ENCODE data around the gene SLC2A4RG. TPM values are rescaled to one million over a fixed set of nuclear protein-coding genes. Genes with fewer than 3 reads are reported as not detected.

SLC2A4RG gene
- total RNA-seq, 1 experiment from 2014 or later = 169 TPM

DNA sequence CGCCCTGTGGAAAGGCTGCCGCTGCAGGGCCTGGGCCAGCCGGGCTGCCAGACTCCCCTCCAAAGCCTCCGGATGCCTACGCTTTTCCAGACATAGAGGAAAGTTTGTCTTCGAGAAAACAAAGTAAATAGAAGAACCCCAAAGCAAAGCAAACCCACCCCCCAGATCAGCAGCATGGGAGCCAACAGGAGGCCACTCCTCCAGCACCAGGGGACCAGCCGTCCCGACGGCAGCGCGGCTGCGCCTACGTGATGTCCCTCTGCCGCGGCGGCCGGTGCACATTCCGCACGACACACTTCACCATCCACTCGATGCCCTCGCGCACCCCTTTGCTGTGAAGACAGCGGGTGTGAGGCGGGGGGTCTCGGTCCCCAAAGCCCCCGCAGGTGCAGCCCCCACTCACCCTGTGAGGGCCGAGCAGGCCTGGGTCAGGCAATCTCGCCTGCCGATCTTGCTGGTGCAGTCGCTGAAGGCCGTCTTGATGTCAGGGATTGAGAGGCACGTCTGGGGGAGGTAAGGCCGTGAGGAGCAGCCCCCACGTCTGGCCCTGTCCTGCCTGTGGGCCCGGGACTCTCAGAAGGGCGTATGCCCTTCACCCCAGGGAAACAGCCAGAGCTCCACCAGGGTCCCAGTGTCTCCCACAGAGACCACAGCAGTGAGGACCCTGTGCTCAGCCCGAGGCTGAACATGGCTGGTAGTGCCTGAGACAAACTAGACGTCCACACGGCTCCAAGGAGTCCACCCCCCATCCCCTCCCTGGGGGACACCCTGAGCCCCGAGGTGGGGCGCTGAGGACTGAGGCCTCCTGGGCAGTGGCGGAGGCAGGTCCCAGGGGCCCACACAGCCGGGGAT lies 39.2 kb upstream of the SLC2A4RG start:
- no peak for TF ChIP-seq CTCF (IDR thresholded peaks at IDR 0.05; ENCODE audit: unreplicated experiment)
- Mint-ChIP-seq H3K9me3 (ENCODE audit: low read depth, unreplicated experiment) (no peaks in the 10 kb centered on the region), H3K36me3 (ENCODE audit: insufficient read depth, unreplicated experiment) (peaks cover 90% of the 10 kb centered on the region), H3K27me3 (ENCODE audit: unreplicated experiment) (no peaks in the 10 kb centered on the region), H3K27ac (ENCODE audit: unreplicated experiment) (no peak overlapping the region), H3K4me3 (ENCODE audit: low read depth, unreplicated experiment) (no peak overlapping the region), H3K4me1 (ENCODE audit: low read depth, unreplicated experiment) (peaks cover 33% of the 10 kb centered on the region)
- intact Hi-C loops (cut with micrococcal nuclease; ENCODE audit: unreplicated experiment) = no loop called here
- CTCF ChIA-PET = no interaction called here
- BruUV-seq (replicated peaks) = no TSS peak
- no peak for DNase-seq

DNA sequence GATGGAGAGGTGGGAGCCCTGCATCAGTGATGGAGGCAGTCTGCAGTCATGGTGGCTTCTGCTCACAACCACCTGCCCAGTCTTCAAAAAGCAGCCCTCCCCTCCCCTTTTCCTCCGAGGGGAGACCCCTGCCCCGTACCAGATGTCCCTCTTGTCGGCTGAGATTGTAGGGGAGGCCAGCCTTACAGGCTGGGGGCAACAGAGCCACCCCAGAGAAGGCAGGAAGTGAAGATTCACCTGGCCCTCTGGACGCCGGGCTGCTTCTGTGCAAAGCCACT lies 38.6 kb upstream of the SLC2A4RG start:
- CTCF ChIA-PET = no interaction called here
- peaks cover 39% of the 10 kb centered on the region for H3K4me1 Mint-ChIP-seq (ENCODE audit: low read depth, unreplicated experiment)
- intact Hi-C loops (cut with micrococcal nuclease; ENCODE audit: unreplicated experiment) = no loop called here
- H3K27ac Mint-ChIP-seq (ENCODE audit: unreplicated experiment) = no peak overlapping the region
- H3K4me3 Mint-ChIP-seq (ENCODE audit: low read depth, unreplicated experiment) = no peak overlapping the region
- BruUV-seq (replicated peaks) = no TSS peak
- H3K27me3 Mint-ChIP-seq (ENCODE audit: unreplicated experiment) = no peaks in the 10 kb centered on the region
- no peaks in the 10 kb centered on the region for H3K9me3 Mint-ChIP-seq (ENCODE audit: low read depth, unreplicated experiment)
- H3K36me3 Mint-ChIP-seq (ENCODE audit: insufficient read depth, unreplicated experiment) = peaks cover 91% of the 10 kb centered on the region
- no peak for TF ChIP-seq CTCF (IDR thresholded peaks at IDR 0.05; ENCODE audit: unreplicated experiment)
- no peak for DNase-seq

DNA sequence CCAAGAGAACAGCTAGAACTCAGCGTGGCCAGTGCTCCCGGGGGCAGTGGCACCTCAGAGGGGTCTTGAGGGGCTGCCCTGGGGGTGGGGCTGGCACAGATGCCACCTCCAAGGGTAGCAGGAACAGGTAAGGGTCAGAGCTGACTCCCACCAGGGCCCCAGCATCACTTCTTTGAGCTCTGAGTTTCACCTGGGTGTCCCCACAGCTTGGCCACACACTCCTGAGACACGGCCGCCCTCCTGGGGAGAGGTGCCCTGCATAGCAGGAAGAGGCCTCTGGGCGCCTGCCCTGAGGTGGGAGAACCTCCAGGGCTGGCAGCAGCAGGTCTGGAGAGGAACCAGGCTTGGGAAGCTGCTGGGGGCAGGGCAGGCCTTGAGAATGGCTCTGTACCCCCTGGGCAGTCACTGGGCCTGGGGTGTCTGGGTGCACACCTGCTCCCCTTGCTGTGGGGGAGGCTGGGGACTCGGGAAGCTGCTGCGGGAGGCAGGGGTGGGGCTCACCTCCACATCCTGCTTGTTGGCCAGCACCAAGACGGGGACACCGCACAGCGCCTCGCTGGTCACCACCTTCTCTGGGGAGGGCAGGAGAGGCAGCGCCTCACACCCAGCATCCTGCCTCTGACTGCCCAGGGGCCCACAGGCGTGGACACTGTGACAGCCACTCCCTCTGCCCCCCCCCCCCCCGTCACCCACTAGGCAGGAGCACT lies 38.1 kb upstream of the SLC2A4RG start:
- no TSS peak for BruUV-seq (replicated peaks)

DNA sequence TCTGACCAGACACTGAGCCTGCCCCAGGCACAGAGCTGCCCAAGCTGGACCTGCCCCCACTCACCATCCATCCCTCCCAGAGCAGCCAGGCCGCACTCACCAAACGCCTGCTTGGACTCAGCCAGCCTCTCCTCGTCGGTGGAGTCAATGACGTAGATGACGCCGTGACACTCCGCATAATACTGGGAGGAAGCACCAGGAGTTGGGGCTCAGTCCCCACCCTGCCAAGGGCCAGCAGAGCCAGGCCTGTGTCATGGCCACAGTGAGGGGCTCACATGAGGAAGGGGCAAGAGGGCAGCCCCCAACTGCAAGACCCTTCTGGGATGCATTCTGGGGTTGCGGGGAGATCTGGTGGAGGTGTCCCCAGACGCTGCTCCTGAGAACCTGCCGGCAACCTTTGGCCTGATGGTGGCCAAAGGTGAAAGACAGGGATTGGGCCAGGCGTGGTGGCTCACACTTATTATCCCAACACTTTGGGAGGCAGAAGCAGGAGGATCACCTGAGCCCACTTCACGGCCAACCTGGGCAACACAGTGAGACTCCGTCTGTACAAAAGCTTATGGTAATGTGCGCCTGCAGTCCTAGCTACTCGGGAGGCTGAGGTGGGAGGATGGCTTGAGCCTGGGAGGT lies 37.4 kb upstream of the SLC2A4RG start:
- CTCF ChIA-PET = interaction anchor here (0.5 kb wide), 1 partner anchor 20 kb away, joined by 5 read pairs; no protein-coding TSS in a partner anchor
- no peak for DNase-seq
- peaks cover 91% of the 10 kb centered on the region for H3K36me3 Mint-ChIP-seq (ENCODE audit: insufficient read depth, unreplicated experiment)
- H3K27me3 Mint-ChIP-seq (ENCODE audit: unreplicated experiment) = no peaks in the 10 kb centered on the region
- H3K4me3 Mint-ChIP-seq (ENCODE audit: low read depth, unreplicated experiment) = no peak overlapping the region
- no TSS peak for BruUV-seq (replicated peaks)
- TF ChIP-seq CTCF (IDR thresholded peaks at IDR 0.05; ENCODE audit: unreplicated experiment) = no peak
- peaks cover 50% of the 10 kb centered on the region for H3K4me1 Mint-ChIP-seq (ENCODE audit: low read depth, unreplicated experiment)
- peak overlapping the region; percentile 67 for H3K27ac Mint-ChIP-seq (ENCODE audit: unreplicated experiment)
- intact Hi-C loops (cut with micrococcal nuclease; ENCODE audit: unreplicated experiment) = no loop called here
- no peaks in the 10 kb centered on the region for H3K9me3 Mint-ChIP-seq (ENCODE audit: low read depth, unreplicated experiment)

More for the DNA sequence above, 38.1 kb upstream of the SLC2A4RG start:
- CTCF ChIA-PET = no interaction called here
- H3K4me3 Mint-ChIP-seq (ENCODE audit: low read depth, unreplicated experiment) = no peak overlapping the region
- peak; percentile 4 for DNase-seq
- TF ChIP-seq CTCF (IDR thresholded peaks at IDR 0.05; ENCODE audit: unreplicated experiment) = no peak
- H3K36me3 Mint-ChIP-seq (ENCODE audit: insufficient read depth, unreplicated experiment) = peaks cover 91% of the 10 kb centered on the region
- no peaks in the 10 kb centered on the region for H3K9me3 Mint-ChIP-seq (ENCODE audit: low read depth, unreplicated experiment)
- H3K27me3 Mint-ChIP-seq (ENCODE audit: unreplicated experiment) = no peaks in the 10 kb centered on the region
- intact Hi-C loops (cut with micrococcal nuclease; ENCODE audit: unreplicated experiment) = no loop called here
- no peak overlapping the region for H3K27ac Mint-ChIP-seq (ENCODE audit: unreplicated experiment)
- H3K4me1 Mint-ChIP-seq (ENCODE audit: low read depth, unreplicated experiment) = peaks cover 44% of the 10 kb centered on the region
